ENCODE results near the gene RAPGEF2.

DNA sequence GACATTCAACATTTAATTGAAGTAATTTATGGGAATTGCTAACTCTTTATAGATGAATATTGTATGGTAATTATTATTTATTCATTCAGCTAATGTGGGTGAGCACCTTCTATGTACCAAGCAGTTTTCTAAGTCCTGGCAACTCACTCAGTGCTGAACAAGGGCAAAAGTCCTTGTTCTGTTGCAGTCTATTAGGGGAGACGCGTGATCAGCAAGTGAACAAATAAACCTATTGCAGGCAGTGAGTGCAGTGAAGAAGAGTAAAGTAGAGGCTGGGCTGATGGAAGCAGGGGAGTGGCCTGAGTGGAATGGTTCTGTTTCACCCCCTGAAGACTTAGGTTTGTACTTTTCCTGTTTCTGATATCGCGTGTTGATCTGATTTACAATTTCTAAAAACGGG, 214.3 kb downstream of the RAPGEF2 start:
- TF ChIP-seq BCL11A (IDR thresholded peaks at IDR 0.05; ENCODE audit: low read depth, low read length): no peak
- TF ChIP-seq CHD4 (IDR thresholded peaks at IDR 0.05): no peak
- no peak for TF ChIP-seq POLR2AphosphoS5 (IDR thresholded peaks at IDR 0.05; ENCODE audit: low read length)
- TF ChIP-seq, protein P1, sequence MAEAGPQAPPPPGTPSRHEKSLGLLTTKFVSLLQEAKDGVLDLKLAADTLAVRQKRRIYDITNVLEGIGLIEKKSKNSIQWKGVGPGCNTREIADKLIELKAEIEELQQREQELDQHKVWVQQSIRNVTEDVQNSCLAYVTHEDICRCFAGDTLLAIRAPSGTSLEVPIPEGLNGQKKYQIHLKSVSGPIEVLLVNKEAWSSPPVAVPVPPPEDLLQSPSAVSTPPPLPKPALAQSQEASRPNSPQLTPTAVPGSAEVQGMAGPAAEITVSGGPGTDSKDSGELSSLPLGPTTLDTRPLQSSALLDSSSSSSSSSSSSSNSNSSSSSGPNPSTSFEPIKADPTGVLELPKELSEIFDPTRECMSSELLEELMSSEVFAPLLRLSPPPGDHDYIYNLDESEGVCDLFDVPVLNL (IDR thresholded peaks at IDR 0.05; ENCODE audit: low read depth, low read length): no peak
- TF ChIP-seq SREBF1 (IDR thresholded peaks at IDR 0.05; ENCODE audit: low read length): no peak
- TF ChIP-seq, protein P2, sequence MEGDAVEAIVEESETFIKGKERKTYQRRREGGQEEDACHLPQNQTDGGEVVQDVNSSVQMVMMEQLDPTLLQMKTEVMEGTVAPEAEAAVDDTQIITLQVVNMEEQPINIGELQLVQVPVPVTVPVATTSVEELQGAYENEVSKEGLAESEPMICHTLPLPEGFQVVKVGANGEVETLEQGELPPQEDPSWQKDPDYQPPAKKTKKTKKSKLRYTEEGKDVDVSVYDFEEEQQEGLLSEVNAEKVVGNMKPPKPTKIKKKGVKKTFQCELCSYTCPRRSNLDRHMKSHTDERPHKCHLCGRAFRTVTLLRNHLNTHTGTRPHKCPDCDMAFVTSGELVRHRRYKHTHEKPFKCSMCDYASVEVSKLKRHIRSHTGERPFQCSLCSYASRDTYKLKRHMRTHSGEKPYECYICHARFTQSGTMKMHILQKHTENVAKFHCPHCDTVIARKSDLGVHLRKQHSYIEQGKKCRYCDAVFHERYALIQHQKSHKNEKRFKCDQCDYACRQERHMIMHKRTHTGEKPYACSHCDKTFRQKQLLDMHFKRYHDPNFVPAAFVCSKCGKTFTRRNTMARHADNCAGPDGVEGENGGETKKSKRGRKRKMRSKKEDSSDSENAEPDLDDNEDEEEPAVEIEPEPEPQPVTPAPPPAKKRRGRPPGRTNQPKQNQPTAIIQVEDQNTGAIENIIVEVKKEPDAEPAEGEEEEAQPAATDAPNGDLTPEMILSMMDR (IDR thresholded peaks at IDR 0.05 in 2 of 3, conservative IDR thresholded peaks at IDR 0.05 in 1 of 3; ENCODE audit: control insufficient read depth in 2 of 3, extremely low read depth in 1 of 3, insufficient read depth in 1 of 3, low read depth in 3 of 3, low read length in 3 of 3): no peak
- TF ChIP-seq SIN3A (IDR thresholded peaks at IDR 0.05; ENCODE audit: low read depth, low read length): no peak
- TF ChIP-seq EZH2 (IDR thresholded peaks at IDR 0.05; ENCODE audit: borderline replicate concordance, control insufficient read depth, low read depth, low read length): no peak
- TF ChIP-seq, protein P3, sequence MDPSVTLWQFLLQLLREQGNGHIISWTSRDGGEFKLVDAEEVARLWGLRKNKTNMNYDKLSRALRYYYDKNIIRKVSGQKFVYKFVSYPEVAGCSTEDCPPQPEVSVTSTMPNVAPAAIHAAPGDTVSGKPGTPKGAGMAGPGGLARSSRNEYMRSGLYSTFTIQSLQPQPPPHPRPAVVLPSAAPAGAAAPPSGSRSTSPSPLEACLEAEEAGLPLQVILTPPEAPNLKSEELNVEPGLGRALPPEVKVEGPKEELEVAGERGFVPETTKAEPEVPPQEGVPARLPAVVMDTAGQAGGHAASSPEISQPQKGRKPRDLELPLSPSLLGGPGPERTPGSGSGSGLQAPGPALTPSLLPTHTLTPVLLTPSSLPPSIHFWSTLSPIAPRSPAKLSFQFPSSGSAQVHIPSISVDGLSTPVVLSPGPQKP (IDR thresholded peaks at IDR 0.05; ENCODE audit: low read depth, low read length): no peak
- TF ChIP-seq TAF1 (IDR thresholded peaks at IDR 0.05; ENCODE audit: borderline replicate concordance, low read depth, low read length): no peak
- no peak for TF ChIP-seq POLR2A (IDR thresholded peaks at IDR 0.05; ENCODE audit: low read depth, low read length)
- TF ChIP-seq NR2C1 (IDR thresholded peaks at IDR 0.05): no peak
- no peak for TF ChIP-seq RBBP5 (conservative IDR thresholded peaks at IDR 0.05)
